SK-N-MC (cell line): ENCODE results near the gene ADAMTS12.

Source experiments
- DNase-seq: peaks from one replicate; pipeline ENCODE4 v3.0.0-alpha.2; 2011; ENCODE audit warnings: low read depth, low spot score
- H3K27ac ChIP-seq: fragments of 200-600 bp; sonication (generic); 2 replicates; pipeline ENCODE4 v1.5.1; 2016; ENCODE audit warnings: mixed run types
- H3K36me3 ChIP-seq: fragments of 200-600 bp; sonication (generic); 2 replicates; pipeline ENCODE4 v1.6.1; 2017; ENCODE audit warnings: antibody characterized with exemption, low read length, mixed read lengths; ENCODE audit not compliant: insufficient read depth
- H3K4me3 ChIP-seq: fragments of 200-600 bp; sonication (generic); 2 replicates; pipeline ENCODE4 v1.5.1; 2016
- H3K9ac ChIP-seq: fragments of 200-600 bp; sonication (generic); 2 replicates; pipeline ENCODE4 v1.8.0; 2017; ENCODE audit warnings: mixed run types, mixed read lengths; ENCODE audit not compliant: insufficient read length
- H3K9me3 ChIP-seq: fragments of 200-600 bp; sonication (generic); 2 replicates; pipeline ENCODE4 v1.6.1; 2017; ENCODE audit warnings: low read depth, mild to moderate bottlenecking, antibody characterized with exemption, low read length, moderate library complexity, mixed read lengths
- EZH2 ChIP-seq: fragments of 200-600 bp; sonication (generic); IDR thresholded peaks from one replicate; pipeline ENCODE4 v1.6.1; 2017; ENCODE audit warnings: antibody characterized with exemption
- FOXP2 ChIP-seq: optimal IDR thresholded peaks from 2 replicates; pipeline ENCODE3; 2011; ENCODE audit warnings: mild to moderate bottlenecking, moderate library complexity; ENCODE audit not compliant: insufficient read depth; ENCODE audit errors: extremely low read length, control extremely low read depth
- POLR2AphosphoS5 ChIP-seq: IDR thresholded peaks from 2 replicates; pipeline ENCODE4 v1.6.1; 2012; ENCODE audit warnings: mild to moderate bottlenecking, low read depth, low read length, borderline replicate concordance

Gene ADAMTS12

GRCh38 chr5:33684496-33685159 lies 207.2 kb downstream of the ADAMTS12 start:
- no peak overlapping the region for H3K9ac ChIP-seq
- no peak overlapping the region for H3K4me3 ChIP-seq

GRCh38 chr5:33679791-33680190 lies 212.0 kb downstream of the ADAMTS12 start:
- Histone ChIP-seq H3K9me3 (no peaks in the 10 kb centered on the region), H3K36me3 (no peaks in the 10 kb centered on the region), H3K4me3 (no peak overlapping the region), H3K27ac (no peak overlapping the region), H3K9ac (no peak overlapping the region)
- no peak for TF ChIP-seq POLR2AphosphoS5
- no peak for TF ChIP-seq FOXP2
- no peak for DNase-seq

More at GRCh38 chr5:33684496-33685159, 207.2 kb downstream of the ADAMTS12 start:
- Histone ChIP-seq H3K36me3 (no peaks in the 10 kb centered on the region), H3K27ac (no peak overlapping the region), H3K9me3 (no peaks in the 10 kb centered on the region)
- TF ChIP-seq EZH2 (no peak), FOXP2 (no peak), POLR2AphosphoS5 (no peak)
- DNase-seq: no peak

GRCh38 chr5:33675958-33676464 lies 215.8 kb downstream of the ADAMTS12 start:
- no peak overlapping the region for H3K4me3 ChIP-seq

GRCh38 chr5:33671700-33672291 lies 220.0 kb downstream of the ADAMTS12 start:
- Histone ChIP-seq H3K4me3 (no peak overlapping the region), H3K27ac (no peak overlapping the region), H3K36me3 (no peaks in the 10 kb centered on the region), H3K9me3 (no peaks in the 10 kb centered on the region), H3K9ac (no peak overlapping the region)
- TF ChIP-seq POLR2AphosphoS5 (no peak), FOXP2 (no peak), EZH2 (no peak)
- no peak for DNase-seq

More at GRCh38 chr5:33675958-33676464, 215.8 kb downstream of the ADAMTS12 start:
- Histone ChIP-seq H3K9me3 (no peaks in the 10 kb centered on the region), H3K27ac (no peak overlapping the region), H3K9ac (no peak overlapping the region), H3K36me3 (no peaks in the 10 kb centered on the region)
- no peak for DNase-seq
- TF ChIP-seq POLR2AphosphoS5: no peak
- TF ChIP-seq EZH2: no peak
- TF ChIP-seq FOXP2: no peak

- Histone ChIP-seq H3K9me3 (no peaks in the 10 kb centered on the region), H3K36me3 (no peaks in the 10 kb centered on the region), H3K4me3 (no peak overlapping the region), H3K27ac (no peak overlapping the region), H3K9ac (no peak overlapping the region)
- TF ChIP-seq FOXP2 (no peak), EZH2 (no peak), POLR2AphosphoS5 (no peak)
- no peak for DNase-seq
These were observed 228.9 kb downstream of the ADAMTS12 start for GRCh38 chr5:33662722-33663427.

- DNase-seq: no peak
- Histone ChIP-seq H3K4me3 (no peak overlapping the region), H3K9ac (no peak overlapping the region), H3K27ac (no peak overlapping the region), H3K36me3 (no peaks in the 10 kb centered on the region), H3K9me3 (no peaks in the 10 kb centered on the region)
- TF ChIP-seq FOXP2 (no peak), POLR2AphosphoS5 (no peak), EZH2 (no peak)
These were observed 232.1 kb downstream of the ADAMTS12 start for GRCh38 chr5:33659526-33660169.

GRCh38 chr5:33657804-33658440 lies 233.9 kb downstream of the ADAMTS12 start:
- DNase-seq: no peak
- no peaks in the 10 kb centered on the region for H3K36me3 ChIP-seq
- TF ChIP-seq POLR2AphosphoS5 (no peak), EZH2 (no peak), FOXP2 (no peak)

More at GRCh38 chr5:33657804-33658440, 233.9 kb downstream of the ADAMTS12 start:
- Histone ChIP-seq H3K9ac (no peak overlapping the region), H3K9me3 (no peaks in the 10 kb centered on the region), H3K27ac (no peak overlapping the region), H3K4me3 (no peak overlapping the region)
